Bronchial epithelial cell (primary cell): ENCODE measurements around the gene EPB41L4A. TPM values are rescaled to one million over a fixed set of nuclear protein-coding genes. Genes with fewer than 3 reads are reported as not detected.

ENCODE experiments used
- DNase-seq: peaks from one replicate; pipeline ENCODE4 v3.0.0-alpha.2; 2010; ENCODE audit warnings: low read depth
- FAIRE-seq: peaks from 2 replicates; lab custom pipeline; 2011; peaks lifted over from hg19 to GRCh38; lab: Jason Lieb, UNC
- H3K27me3 ChIP-seq: 2 replicates; pipeline ENCODE4 v1.5.1; 2011; ENCODE audit warnings: low read length; ENCODE audit not compliant: control insufficient read depth, insufficient read depth
- H3K36me3 ChIP-seq: 2 replicates; pipeline ENCODE4 v1.5.1; 2011; ENCODE audit warnings: low read length; ENCODE audit not compliant: control insufficient read depth, insufficient read depth
- H3K4me3 ChIP-seq: 2 replicates; pipeline ENCODE4 v1.5.1; 2011; ENCODE audit warnings: mild to moderate bottlenecking, low read depth, low read length, control low read depth
- CTCF ChIP-seq: IDR thresholded peaks from 2 replicates; pipeline ENCODE4 v1.5.1; 2011; ENCODE audit warnings: mild to moderate bottlenecking, moderate library complexity, low read length, control low read depth, inconsistent platforms; ENCODE audit not compliant: insufficient read depth, severe bottlenecking
- total RNA-seq: library from RNA; depleted of rRNA; stranded (reverse); fragments of >200 nt; gene quantifications from 2 replicates; pipeline ENCODE4 v1.2.1, GENCODE V29; 2014

Gene EPB41L4A
- total RNA-seq, 1 donor from 2014 or later = 5.3 TPM

GRCh38 chr5:112113565-112113964 is 305.5 kb downstream of the EPB41L4A start:
- H3K27me3 ChIP-seq = no peaks in the 10 kb centered on the region
- no peaks in the 10 kb centered on the region for H3K36me3 ChIP-seq
- TF ChIP-seq CTCF = no peak
- DNase-seq (no peak), FAIRE-seq (no peak)
- no peak overlapping the region for H3K4me3 ChIP-seq
